Renal cortex interstitium (tissue), 11 donors: Measurements from ENCODE around the gene SLC45A1. TPM values are rescaled to one million over a fixed set of nuclear protein-coding genes. Genes with fewer than 3 reads are reported as not detected.

Source experiments
- DNase-seq, 11 donors: peaks; one replicate each; pipeline ENCODE4 v3.0.0-alpha.2; 2013; ENCODE audit warnings: low read depth in 9 of 11, low spot score in 4 of 11; ENCODE audit errors: extremely low read depth in 1 of 11
- polyA plus RNA-seq, 3 donors: library from polyadenylated mRNA; unstranded; fragments of 120-200 nt; gene quantifications; one replicate each; pipeline ENCODE4 v1.2.1, GENCODE V29; 2013; ENCODE audit not compliant: insufficient read length in 3 of 3

SLC45A1 gene
- polyA plus RNA-seq, 3 donors: 2.6 to 3.4 (median 3.0) TPM

DNA sequence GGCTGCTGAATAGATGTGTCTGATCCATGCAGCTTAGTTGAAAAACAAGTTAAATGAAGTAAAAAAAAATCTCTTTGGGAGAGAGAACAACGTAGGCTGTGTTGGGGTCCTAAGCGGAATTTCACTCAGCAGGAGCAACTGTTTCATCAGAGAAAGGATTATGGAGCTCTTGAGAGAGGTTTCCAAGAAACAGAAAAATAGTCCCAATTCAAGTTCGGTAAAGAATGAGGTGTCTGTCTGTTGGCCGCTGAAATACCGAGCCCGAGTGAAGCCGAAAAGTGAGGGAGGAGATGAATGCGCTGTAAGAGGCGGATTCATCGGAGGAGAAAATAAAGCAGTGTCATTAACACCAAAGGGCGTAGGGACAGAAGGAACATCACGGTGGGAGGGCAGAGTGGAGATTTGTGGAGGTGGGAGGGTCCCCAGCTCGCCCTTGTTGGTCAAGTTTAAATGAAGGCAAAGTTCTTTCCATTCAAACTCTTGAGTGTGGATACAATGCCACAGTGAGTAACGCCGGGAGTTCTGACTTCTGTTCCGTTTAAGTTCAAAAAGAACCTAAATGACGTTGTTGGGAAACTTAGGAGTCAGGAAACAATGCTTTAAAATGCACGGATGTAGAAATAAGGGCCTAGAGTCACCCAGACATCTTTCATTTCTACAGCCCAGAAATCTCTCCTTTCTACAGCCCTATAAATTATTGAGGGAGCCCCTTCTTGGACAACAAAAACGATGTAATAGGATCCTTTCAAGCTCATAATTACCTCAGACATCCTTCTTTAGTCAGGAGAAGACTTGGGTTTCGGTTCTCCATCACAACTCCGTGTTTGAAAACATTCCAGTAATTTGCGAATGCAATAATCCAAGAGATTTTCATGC, 15.6 kb upstream of the SLC45A1 start:
- peak in 7 of 11 donors; percentile 23 to 59 (median 50) for DNase-seq

- no peak for DNase-seq
Observed at GRCh38 chr1:8303141-8303540, 14.8 kb upstream of the SLC45A1 start.

DNA sequence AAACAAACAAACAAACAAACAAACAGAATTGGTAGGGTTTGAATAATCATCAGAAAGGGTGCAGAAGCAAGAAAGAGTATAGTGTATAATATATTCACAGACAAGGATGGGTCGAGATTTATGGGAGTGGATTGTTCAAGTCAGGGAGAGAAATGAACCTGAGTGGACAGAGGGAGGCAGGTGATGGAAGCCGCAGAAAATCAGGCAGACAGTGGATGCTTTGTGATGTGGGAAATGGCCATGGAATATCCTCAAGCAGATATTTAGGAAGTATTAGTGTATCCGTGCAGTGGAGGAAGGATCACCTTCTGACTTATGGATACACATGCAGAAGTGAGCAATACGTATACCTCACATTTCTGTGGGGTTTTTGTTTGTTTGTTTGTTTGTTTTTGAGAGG, 14.0 kb upstream of the SLC45A1 start:
- no peak for DNase-seq

DNA sequence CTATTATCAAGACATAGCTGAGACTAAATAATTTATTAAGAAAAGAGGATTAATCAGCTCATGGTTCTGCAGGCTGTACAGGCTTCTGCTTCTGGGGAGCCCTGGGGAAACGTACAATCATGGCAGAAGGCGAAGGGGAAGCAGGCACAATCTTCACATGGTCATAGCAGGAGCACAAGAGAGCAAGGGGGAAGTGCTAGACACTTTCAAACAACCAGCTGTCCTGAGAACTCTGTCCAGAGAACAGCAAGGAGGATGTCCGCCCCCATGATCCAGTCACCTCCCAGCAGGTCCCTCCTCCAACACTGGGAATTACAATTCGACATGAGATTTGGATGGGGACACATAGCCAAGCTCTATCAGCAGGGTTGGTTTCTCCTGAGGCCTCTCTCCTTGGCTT, 10.3 kb upstream of the SLC45A1 start:
- DNase-seq: no peak

GRCh38 chr1:8311068-8311718, 6.7 kb upstream of the SLC45A1 start:
- DNase-seq: no peak

DNA sequence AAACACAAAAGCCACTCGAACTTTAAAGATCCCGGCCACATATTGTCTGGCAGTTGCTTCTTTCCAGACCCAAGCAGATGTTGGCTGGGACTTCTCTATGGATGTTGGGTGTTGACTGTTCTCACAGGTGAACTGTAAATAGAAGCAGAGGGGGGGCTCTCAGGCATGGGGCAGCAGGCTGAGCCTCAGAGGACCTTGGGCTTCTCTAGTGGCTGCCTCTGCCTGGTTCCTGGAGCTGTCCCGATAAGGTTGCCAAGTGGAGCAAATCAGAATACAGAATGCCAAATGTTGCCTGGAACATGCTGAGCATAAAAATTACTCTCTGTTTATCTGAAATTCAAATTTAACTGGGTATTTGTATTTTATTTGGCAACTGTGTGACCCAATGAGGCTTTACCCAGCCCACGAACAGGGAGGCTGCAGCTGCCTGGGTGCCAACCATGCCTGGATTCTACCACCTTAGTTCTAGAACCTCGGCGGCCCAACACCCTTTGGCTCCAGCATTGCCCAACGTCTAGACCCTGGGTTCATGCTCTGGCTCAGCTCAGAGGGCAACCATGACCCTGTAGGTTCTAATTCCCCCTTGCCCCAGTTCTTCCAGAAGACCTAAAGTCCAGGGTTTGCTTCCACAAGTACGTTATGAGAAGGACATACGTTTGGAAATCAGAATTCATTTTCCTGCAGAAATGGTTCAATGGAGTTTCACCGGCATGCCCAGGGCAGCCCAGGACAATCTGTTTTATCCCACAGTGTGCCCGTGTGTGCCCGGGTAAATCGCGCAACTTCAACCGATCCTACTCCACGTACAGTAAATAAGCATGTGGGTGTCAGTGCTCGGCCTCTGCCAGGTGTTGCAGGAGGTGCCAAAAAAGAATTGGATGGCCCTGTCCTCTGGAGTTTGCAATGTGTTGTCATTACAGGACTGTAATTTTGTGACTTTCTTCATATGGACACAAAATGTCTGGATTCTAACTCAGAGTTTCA, 5.4 kb upstream of the SLC45A1 start:
- DNase-seq: no peak

- DNase-seq: no peak
Observed at GRCh38 chr1:8313231-8313630, 4.7 kb upstream of the SLC45A1 start.

GRCh38 chr1:8314346-8315280, 3.3 kb upstream of the SLC45A1 start:
- peak in 10 of 11 donors; percentile 46 to 75 (median 70) for DNase-seq

DNA sequence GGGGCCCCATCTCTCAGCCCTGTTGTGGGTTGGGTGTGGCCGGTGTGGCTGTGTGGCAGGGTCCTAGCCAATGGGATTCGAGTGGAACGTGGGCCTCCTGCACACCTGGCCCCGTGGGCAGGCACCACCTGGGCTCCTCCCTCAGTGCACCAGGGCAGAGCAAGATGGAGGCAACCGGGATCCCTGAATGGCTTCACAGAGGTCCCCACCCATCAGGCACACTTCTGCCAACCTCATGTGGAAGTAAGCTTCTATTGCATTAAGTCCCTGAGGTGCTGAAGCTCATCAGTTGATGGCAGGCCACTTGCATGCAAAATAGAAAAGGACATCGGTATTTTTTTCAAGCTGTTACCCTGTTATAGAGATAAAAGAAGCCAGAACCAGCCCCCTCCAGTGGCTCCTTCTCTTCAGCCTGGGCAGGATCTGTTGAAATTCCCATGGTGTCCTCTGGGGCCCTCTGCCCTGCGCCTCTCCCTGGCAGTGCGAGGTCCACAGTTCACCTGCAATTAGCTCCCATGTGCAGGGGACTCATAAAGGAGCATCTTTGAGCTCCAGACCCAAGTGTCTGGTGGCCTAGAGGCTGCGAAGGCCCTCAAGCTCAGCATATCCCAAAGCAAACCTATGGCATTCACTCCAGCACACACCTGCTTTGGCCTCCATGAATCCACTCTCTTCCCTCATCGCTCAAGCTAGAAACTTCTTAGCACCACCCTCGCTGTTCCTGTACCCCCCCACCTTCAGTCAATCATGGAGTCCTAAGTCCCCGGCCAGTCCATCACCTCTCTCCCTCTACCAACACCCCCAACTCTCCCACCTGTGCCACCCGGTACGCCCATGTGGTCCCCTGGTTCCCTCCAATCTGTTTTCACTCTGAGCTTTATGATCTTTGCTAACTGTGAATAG, 2.1 kb upstream of the SLC45A1 start:
- no peak for DNase-seq

GRCh38 chr1:8318436-8318835, 522 bp downstream of the SLC45A1 start:
- no peak for DNase-seq

DNA sequence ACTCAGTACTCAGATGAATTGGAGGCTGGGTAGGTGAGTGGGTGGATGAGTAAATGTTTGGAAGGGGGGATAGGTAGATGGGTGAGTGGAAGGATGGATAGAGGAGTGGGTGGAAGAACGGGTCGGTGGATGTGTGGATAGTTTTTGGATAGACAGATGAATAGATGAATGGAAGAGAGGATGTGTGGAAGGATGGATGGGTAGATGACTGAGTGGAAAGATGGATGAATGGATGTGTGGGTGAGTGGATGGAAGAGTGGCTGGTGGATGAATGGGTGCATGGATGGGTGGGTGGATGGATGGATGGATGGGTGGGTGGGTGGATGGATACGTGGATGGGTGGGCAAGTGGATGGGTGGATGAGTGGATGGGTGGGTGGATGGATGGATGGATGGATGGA, 3.7 kb downstream of the SLC45A1 start:
- DNase-seq: no peak

DNA sequence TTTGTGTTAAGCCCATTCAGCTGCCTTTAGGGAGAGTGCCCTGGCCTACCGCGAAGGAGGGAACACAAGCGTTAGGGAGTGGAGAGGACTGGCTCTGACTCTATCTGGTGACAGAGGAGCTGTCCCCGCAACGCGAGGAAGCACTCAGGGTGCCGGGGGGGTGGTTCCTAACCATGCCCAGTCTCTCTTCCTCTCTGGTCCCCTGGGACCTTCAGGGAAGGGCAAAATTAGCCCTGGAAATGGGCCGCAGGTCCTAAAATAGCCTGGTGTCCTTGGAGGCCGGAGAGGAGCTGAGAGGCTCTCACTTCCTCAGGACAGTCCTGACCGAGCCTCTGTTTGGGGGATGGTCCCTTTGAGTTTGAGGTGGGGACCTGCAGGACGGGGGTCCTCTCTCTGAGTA, 5.8 kb downstream of the SLC45A1 start:
- no peak for DNase-seq

DNA sequence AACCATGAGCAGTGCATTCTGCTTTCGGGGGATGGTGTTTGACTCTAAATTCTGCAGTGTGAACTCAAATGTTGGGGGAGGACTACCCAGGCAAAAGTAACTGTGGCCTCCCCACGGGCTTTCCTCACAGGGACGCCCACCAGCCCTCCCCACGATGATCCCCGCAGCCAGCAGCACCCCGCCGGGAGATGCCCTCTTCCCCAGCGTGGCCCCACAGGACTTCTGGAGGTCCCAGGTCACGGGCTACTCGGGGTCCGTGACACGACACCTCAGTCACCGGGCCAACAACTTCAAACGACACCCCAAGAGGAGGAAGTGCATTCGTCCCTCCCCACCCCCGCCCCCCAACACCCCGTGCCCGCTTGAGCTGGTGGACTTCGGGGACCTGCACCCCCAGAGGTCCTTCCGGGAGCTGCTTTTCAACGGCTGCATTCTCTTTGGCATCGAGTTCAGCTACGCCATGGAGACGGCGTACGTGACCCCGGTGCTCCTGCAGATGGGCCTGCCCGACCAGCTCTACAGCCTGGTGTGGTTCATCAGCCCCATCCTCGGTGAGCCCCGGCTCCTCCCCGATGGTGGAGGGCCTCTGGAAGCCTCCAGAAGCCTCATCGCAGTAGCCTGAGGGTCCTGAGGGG, 6.4 kb downstream of the SLC45A1 start:
- no peak for DNase-seq

GRCh38 chr1:8325771-8326170, 7.9 kb downstream of the SLC45A1 start:
- DNase-seq: no peak

GRCh38 chr1:8326265-8326664, 8.4 kb downstream of the SLC45A1 start:
- DNase-seq: no peak

DNA sequence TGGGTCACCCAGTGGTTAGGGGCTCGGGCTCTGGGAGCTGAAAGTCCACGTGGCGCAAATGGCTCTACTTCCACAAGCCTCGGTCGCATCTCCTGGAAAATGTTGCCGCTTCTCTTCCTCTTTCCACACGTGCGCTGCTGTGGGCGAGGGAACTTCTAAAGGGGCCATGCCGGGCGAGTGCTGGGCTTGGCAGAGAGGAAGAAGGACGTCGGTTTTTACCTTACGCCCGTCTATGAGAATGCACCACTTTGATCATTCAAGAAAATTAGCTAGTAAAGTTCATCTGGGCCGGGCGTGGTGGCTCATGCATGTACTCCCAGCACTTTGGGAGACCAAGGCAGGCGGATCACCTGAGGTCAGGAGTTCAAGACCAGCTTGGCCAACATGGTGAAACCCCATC, 10.4 kb downstream of the SLC45A1 start:
- no peak for DNase-seq

GRCh38 chr1:8329439-8329838, 11.5 kb downstream of the SLC45A1 start:
- no peak for DNase-seq
